ENCODE data around the gene DNAJC11. TPM values are rescaled to one million over a fixed set of nuclear protein-coding genes. Genes with fewer than 3 reads are reported as not detected.
A peak's percentile ranks its signal among the peaks of the same experiment; 100 is the strongest.

The DNAJC11 gene
- polyA plus RNA-seq, 1 of the 3 experiments (the other 2 are of a cell fraction): 38.2 TPM

DNA sequence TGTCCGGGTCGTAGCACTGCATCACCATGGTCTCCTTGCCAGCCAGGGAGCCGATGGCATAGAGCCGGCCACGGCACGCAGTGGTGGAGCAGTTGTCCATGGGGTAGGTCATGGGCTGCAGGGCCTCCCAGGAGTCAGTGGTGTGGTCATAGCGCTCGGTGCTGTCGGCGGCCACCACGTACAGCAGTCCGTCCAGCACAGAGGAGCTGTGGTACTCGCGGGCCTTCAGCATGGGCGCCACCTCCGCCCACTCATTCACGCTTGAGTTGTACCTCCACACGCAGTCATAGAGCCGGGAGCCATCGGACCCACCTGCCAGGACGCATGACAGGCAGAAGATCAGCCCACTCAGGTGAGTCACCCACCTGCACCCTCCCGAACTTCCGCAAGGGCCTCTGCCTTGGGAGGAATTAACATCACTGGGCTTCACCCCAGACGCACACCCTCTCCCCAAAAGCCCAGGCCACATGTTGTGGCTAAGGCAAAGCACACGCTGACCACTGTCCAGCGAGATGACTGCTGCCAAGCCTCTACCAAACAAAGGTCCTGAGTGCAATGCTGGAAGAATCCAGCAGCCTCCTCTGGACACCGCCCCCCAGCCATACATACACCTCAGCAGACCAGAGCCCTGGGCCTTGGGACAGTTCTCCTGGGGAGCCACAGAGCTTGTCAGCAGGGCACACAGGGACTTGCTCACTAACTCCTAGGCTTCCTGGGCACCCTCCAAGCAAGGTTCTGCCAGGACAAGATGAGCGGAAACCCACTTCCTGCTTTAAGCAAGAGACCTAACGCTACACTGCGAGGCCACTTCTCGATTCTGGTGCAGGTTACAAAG, 102.3 kb downstream of the DNAJC11 start:
- peaks cover 4 to 22% of the 10 kb centered on the region in 2 experiments for H3K36me3 ChIP-seq (replicated peaks in 1 of 2; ENCODE audit: control insufficient read depth in 1 of 2, insufficient read depth in 2 of 2, low read length in 1 of 2)
- H3K79me2 ChIP-seq (ENCODE audit: insufficient read depth): peaks cover 59% of the 10 kb centered on the region
- no peak overlapping the region for H2AFZ ChIP-seq (ENCODE audit: low read depth)
- peaks cover 24% of the 10 kb centered on the region; the same call in 1 of the 2 replicates for H4K20me1 ChIP-seq (ENCODE audit: insufficient read depth)
- no peak for TF ChIP-seq YY1 (IDR thresholded peaks at IDR 0.05; ENCODE audit: low read depth)
- TF ChIP-seq GATA2 (CRISPR knock-in tag; IDR thresholded peaks at IDR 0.05): no peak
- TF ChIP-seq, protein P1, sequence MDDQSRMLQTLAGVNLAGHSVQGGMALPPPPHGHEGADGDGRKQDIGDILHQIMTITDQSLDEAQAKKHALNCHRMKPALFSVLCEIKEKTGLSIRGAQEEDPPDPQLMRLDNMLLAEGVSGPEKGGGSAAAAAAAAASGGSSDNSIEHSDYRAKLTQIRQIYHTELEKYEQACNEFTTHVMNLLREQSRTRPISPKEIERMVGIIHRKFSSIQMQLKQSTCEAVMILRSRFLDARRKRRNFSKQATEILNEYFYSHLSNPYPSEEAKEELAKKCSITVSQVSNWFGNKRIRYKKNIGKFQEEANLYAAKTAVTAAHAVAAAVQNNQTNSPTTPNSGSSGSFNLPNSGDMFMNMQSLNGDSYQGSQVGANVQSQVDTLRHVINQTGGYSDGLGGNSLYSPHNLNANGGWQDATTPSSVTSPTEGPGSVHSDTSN (IDR thresholded peaks at IDR 0.05): no peak
- TF ChIP-seq, protein P2, sequence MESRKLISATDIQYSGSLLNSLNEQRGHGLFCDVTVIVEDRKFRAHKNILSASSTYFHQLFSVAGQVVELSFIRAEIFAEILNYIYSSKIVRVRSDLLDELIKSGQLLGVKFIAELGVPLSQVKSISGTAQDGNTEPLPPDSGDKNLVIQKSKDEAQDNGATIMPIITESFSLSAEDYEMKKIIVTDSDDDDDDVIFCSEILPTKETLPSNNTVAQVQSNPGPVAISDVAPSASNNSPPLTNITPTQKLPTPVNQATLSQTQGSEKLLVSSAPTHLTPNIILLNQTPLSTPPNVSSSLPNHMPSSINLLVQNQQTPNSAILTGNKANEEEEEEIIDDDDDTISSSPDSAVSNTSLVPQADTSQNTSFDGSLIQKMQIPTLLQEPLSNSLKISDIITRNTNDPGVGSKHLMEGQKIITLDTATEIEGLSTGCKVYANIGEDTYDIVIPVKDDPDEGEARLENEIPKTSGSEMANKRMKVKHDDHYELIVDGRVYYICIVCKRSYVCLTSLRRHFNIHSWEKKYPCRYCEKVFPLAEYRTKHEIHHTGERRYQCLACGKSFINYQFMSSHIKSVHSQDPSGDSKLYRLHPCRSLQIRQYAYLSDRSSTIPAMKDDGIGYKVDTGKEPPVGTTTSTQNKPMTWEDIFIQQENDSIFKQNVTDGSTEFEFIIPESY (IDR thresholded peaks at IDR 0.05; ENCODE audit: borderline replicate concordance, low read depth): no peak
- no peak for TF ChIP-seq ELF1 (IDR thresholded peaks at IDR 0.05)
- TF ChIP-seq RXRA (IDR thresholded peaks at IDR 0.05; ENCODE audit: borderline replicate concordance, low read depth): no peak
- TF ChIP-seq, protein P3, sequence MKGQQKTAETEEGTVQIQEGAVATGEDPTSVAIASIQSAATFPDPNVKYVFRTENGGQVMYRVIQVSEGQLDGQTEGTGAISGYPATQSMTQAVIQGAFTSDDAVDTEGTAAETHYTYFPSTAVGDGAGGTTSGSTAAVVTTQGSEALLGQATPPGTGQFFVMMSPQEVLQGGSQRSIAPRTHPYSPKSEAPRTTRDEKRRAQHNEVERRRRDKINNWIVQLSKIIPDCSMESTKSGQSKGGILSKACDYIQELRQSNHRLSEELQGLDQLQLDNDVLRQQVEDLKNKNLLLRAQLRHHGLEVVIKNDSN (IDR thresholded peaks at IDR 0.05; ENCODE audit: borderline replicate concordance, low read depth): no peak
- TF ChIP-seq, protein P4, sequence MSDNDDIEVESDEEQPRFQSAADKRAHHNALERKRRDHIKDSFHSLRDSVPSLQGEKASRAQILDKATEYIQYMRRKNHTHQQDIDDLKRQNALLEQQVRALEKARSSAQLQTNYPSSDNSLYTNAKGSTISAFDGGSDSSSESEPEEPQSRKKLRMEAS (IDR thresholded peaks at IDR 0.05; ENCODE audit: low read depth): no peak
- TF ChIP-seq MXI1 (IDR thresholded peaks at IDR 0.05; ENCODE audit: low read depth, low read length): no peak
- no peak for TF ChIP-seq NRF1 (IDR thresholded peaks at IDR 0.05; ENCODE audit: low read depth, low read length)
- TF ChIP-seq USF2 (IDR thresholded peaks at IDR 0.05; ENCODE audit: borderline replicate concordance, low read depth, low read length): no peak
- TF ChIP-seq SIN3A (IDR thresholded peaks at IDR 0.05; ENCODE audit: borderline replicate concordance, low read depth, low read length): no peak
- TF ChIP-seq MEF2A (IDR thresholded peaks at IDR 0.05; ENCODE audit: borderline replicate concordance, low read depth): no peak
- no peak for TF ChIP-seq TEAD4 (IDR thresholded peaks at IDR 0.05; ENCODE audit: borderline replicate concordance, insufficient read depth)
- no peak for TF ChIP-seq NFIC (IDR thresholded peaks at IDR 0.05; ENCODE audit: borderline replicate concordance)
- TF ChIP-seq TAF1 (IDR thresholded peaks at IDR 0.05; ENCODE audit: borderline replicate concordance, low read depth, low read length): no peak
- TF ChIP-seq RAD21 (IDR thresholded peaks at IDR 0.05; ENCODE audit: low read length): no peak
- TF ChIP-seq POLR2AphosphoS5 (IDR thresholded peaks at IDR 0.05; ENCODE audit: low read depth, low read length): no peak
- ChIA-PET POLR2A (no interaction called here), CTCF (interaction anchor here (1.1 to 1.3 kb wide), 2 partner anchors 19 to 45 kb away, joined by 4 read pairs; partner anchors contain the start of gene NOL9)
- H3K9ac ChIP-seq: no peak overlapping the region
- 96% methylated on average over 20 of the region's 31 CpGs for WGBS (ENCODE audit: low lambda C conversion rate)
- peaks cover 10 to 26% of the 10 kb centered on the region in 2 experiments; a peak in 2 of 4 replicates for H3K4me1 ChIP-seq (ENCODE audit: control insufficient read depth in 1 of 2, insufficient read depth in 2 of 2, low read depth in 1 of 2, low read length in 1 of 2)
- no peak overlapping the region for H3K4me3 ChIP-seq (ENCODE audit: low read depth in 2 of 2, low read length in 1 of 2)
- H3F3A ChIP-seq (replicated peaks; ENCODE audit: insufficient read depth): peaks cover 12% of the 10 kb centered on the region
- no peaks in the 10 kb centered on the region for H3K9me2 ChIP-seq
- peak overlapping the region; percentile 28; the same call in 1 of the 2 replicates for H3K4me2 ChIP-seq
- no peak for DNase-seq
- H3K9me3 ChIP-seq: no peaks in the 10 kb centered on the region
- H3K27me3 ChIP-seq (ENCODE audit: insufficient read depth): no peaks in the 10 kb centered on the region
- no peak overlapping the region for H3K27ac ChIP-seq (ENCODE audit: low read depth in 2 of 2, low read length in 1 of 2)

All from SK-N-SH (cell line).